Measurements from ENCODE around the gene PLN.

Gene PLN

GRCh38 chr6:118594877-118595276, 46.8 kb downstream of the PLN start:
- 87 to 90% methylated on average over 1 of the region's 1 CpG for WGBS, 2 experiments
- Histone ChIP-seq H3K27me3 (ENCODE audit: control insufficient read depth, insufficient read depth, low read length, poor library complexity, severe bottlenecking) (no peaks in the 10 kb centered on the region), H3K4me3 (ENCODE audit: insufficient read depth, low read depth, low read length) (no peak overlapping the region), H3K27ac (ENCODE audit: insufficient read depth, low read depth, low read length, poor library complexity, severe bottlenecking) (no peak overlapping the region), H3K36me3 (ENCODE audit: control insufficient read depth, insufficient read depth, low read length) (no peaks in the 10 kb centered on the region), H3K4me1 (ENCODE audit: control insufficient read depth, insufficient read depth, low read length) (no peaks in the 10 kb centered on the region), H3K9me3 (ENCODE audit: control insufficient read depth, low read length) (no peaks in the 10 kb centered on the region)

- H3K9me3 ChIP-seq (ENCODE audit: control insufficient read depth, low read length): no peaks in the 10 kb centered on the region
- no peaks in the 10 kb centered on the region for H3K4me1 ChIP-seq (ENCODE audit: control insufficient read depth, insufficient read depth, low read length)
- H3K36me3 ChIP-seq (ENCODE audit: control insufficient read depth, insufficient read depth, low read length): no peaks in the 10 kb centered on the region
- no peaks in the 10 kb centered on the region for H3K27me3 ChIP-seq (ENCODE audit: control insufficient read depth, insufficient read depth, low read length, poor library complexity, severe bottlenecking)
- H3K27ac ChIP-seq (ENCODE audit: insufficient read depth, low read depth, low read length, poor library complexity, severe bottlenecking): no peak overlapping the region
- no peak overlapping the region for H3K4me3 ChIP-seq (ENCODE audit: insufficient read depth, low read depth, low read length)
- WGBS, 2 experiments: 86 to 89% methylated on average over 5 of the region's 5 CpGs
Measured at GRCh38 chr6:118596774-118597320, 48.8 kb downstream of the PLN start.

- Histone ChIP-seq H3K36me3 (ENCODE audit: control insufficient read depth, insufficient read depth, low read length) (no peaks in the 10 kb centered on the region), H3K4me1 (ENCODE audit: control insufficient read depth, insufficient read depth, low read length) (no peaks in the 10 kb centered on the region), H3K4me3 (ENCODE audit: insufficient read depth, low read depth, low read length) (no peak overlapping the region), H3K9me3 (ENCODE audit: control insufficient read depth, low read length) (no peaks in the 10 kb centered on the region), H3K27me3 (ENCODE audit: control insufficient read depth, insufficient read depth, low read length, poor library complexity, severe bottlenecking) (no peaks in the 10 kb centered on the region), H3K27ac (ENCODE audit: insufficient read depth, low read depth, low read length, poor library complexity, severe bottlenecking) (no peak overlapping the region)
- 54 to 58% methylated on average over 3 of the region's 3 CpGs for WGBS, 2 experiments
Measured at GRCh38 chr6:118597636-118598035, 49.5 kb downstream of the PLN start.

GRCh38 chr6:118598324-118598723, 50.2 kb downstream of the PLN start:
- Histone ChIP-seq H3K9me3 (ENCODE audit: control insufficient read depth, low read length) (no peaks in the 10 kb centered on the region), H3K4me3 (ENCODE audit: insufficient read depth, low read depth, low read length) (no peak overlapping the region), H3K27ac (ENCODE audit: insufficient read depth, low read depth, low read length, poor library complexity, severe bottlenecking) (no peak overlapping the region), H3K36me3 (ENCODE audit: control insufficient read depth, insufficient read depth, low read length) (no peaks in the 10 kb centered on the region), H3K4me1 (ENCODE audit: control insufficient read depth, insufficient read depth, low read length) (no peaks in the 10 kb centered on the region), H3K27me3 (ENCODE audit: control insufficient read depth, insufficient read depth, low read length, poor library complexity, severe bottlenecking) (no peaks in the 10 kb centered on the region)
- 85 to 92% methylated on average over 2 of the region's 2 CpGs for WGBS, 2 experiments

DNA sequence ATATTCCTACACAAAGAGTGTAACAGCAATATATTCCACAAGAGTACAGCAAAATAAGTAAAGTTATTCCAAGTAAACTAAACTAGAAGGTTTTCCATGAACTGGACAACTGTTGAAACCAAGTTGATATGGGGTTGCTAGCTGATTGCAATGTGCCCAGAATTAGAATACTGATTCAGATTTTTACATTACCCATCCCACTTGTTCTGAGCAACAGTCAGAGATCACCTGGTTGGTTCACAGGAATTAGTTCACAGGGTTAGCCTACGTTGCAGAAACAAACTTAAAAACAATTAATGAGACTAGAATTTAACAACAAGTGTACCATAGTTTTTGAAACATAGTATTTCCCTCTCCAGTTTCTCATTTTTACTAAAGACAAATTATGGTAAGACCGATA, 54.2 kb downstream of the PLN start:
- WGBS, 2 experiments: 64 to 68% methylated on average over 2 of the region's 2 CpGs
- H3K4me3 ChIP-seq (ENCODE audit: insufficient read depth, low read depth, low read length): no peak overlapping the region
- H3K36me3 ChIP-seq (ENCODE audit: control insufficient read depth, insufficient read depth, low read length): no peaks in the 10 kb centered on the region
- no peak overlapping the region for H3K27ac ChIP-seq (ENCODE audit: insufficient read depth, low read depth, low read length, poor library complexity, severe bottlenecking)
- no peaks in the 10 kb centered on the region for H3K4me1 ChIP-seq (ENCODE audit: control insufficient read depth, insufficient read depth, low read length)
- no peaks in the 10 kb centered on the region for H3K9me3 ChIP-seq (ENCODE audit: control insufficient read depth, low read length)
- H3K27me3 ChIP-seq (ENCODE audit: control insufficient read depth, insufficient read depth, low read length, poor library complexity, severe bottlenecking): no peaks in the 10 kb centered on the region

DNA sequence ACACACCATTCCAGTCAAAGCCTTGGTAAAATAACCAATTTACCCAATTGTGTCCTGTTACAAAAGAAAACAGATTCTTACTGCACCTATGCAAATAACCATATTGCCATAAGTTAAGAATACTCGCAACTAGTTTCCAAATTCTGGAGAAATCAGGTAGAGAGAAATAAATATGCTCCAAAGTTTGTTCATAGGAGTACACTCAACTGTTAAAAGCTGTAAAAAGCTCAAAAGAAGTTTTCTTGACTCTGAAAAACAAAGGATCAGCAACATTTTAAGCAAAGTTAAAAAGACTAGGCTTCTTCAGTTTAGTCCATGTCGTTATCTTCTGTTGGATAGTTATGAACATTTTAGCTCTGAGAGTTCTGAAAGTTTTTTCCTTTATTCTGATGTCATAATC, 55.3 kb downstream of the PLN start:
- no peaks in the 10 kb centered on the region for H3K9me3 ChIP-seq (ENCODE audit: control insufficient read depth, low read length)
- H3K36me3 ChIP-seq (ENCODE audit: control insufficient read depth, insufficient read depth, low read length): no peaks in the 10 kb centered on the region
- H3K4me3 ChIP-seq (ENCODE audit: insufficient read depth, low read depth, low read length): no peak overlapping the region
- WGBS, 2 experiments: 92 to 100% methylated on average over 2 of the region's 2 CpGs
- H3K27ac ChIP-seq (ENCODE audit: insufficient read depth, low read depth, low read length, poor library complexity, severe bottlenecking): no peak overlapping the region
- no peaks in the 10 kb centered on the region for H3K27me3 ChIP-seq (ENCODE audit: control insufficient read depth, insufficient read depth, low read length, poor library complexity, severe bottlenecking)
- H3K4me1 ChIP-seq (ENCODE audit: control insufficient read depth, insufficient read depth, low read length): no peaks in the 10 kb centered on the region

DNA sequence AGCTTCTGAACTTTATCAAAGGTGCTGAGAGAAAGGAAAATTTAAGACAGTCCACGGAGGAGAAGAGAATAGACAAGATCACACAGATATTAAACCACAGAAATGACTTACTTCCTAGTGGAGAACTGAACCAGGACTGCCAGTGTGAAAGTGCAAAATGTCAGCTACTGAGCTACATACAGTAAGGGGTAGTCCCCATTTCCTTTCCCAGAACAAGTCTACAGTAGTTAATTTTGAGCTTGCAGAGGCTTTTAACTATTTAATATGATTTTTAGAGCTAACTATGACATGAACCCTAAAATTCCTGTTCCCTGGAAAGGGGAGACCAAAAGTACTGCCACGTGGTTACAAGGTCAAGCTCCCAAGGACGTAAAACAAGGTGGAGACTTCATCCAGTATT, 58.2 kb downstream of the PLN start:
- Histone ChIP-seq H3K27me3 (ENCODE audit: control insufficient read depth, insufficient read depth, low read length, poor library complexity, severe bottlenecking) (no peaks in the 10 kb centered on the region), H3K27ac (ENCODE audit: insufficient read depth, low read depth, low read length, poor library complexity, severe bottlenecking) (no peak overlapping the region), H3K4me3 (ENCODE audit: insufficient read depth, low read depth, low read length) (no peak overlapping the region), H3K36me3 (ENCODE audit: control insufficient read depth, insufficient read depth, low read length) (no peaks in the 10 kb centered on the region), H3K9me3 (ENCODE audit: control insufficient read depth, low read length) (no peaks in the 10 kb centered on the region), H3K4me1 (ENCODE audit: control insufficient read depth, insufficient read depth, low read length) (no peaks in the 10 kb centered on the region)
- WGBS, 2 experiments: 90 to 91% methylated on average over 3 of the region's 3 CpGs

DNA sequence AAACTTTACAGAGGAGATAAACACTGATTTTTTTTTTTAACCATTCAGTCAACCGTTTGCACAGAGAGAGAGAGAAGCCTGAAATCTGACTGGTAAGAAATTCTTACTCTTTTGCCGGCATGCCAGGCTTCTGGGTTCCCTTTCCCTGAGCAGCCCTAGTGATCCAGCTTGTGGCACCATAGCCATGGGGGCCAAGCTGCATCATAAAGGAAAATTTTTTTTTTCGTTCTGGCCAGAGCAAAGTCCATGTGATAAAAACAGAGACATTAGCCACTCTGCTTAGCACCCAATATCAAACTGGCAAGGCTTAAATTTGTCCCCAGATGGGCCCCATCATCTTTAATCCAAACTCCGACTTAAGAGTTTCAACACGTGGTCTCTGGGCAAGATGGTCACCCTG, 58.8 kb downstream of the PLN start:
- no peaks in the 10 kb centered on the region for H3K36me3 ChIP-seq (ENCODE audit: control insufficient read depth, insufficient read depth, low read length)
- no peak overlapping the region for H3K27ac ChIP-seq (ENCODE audit: insufficient read depth, low read depth, low read length, poor library complexity, severe bottlenecking)
- 95 to 97% methylated on average over 5 of the region's 5 CpGs for WGBS, 2 experiments
- no peak overlapping the region for H3K4me3 ChIP-seq (ENCODE audit: insufficient read depth, low read depth, low read length)
- no peaks in the 10 kb centered on the region for H3K4me1 ChIP-seq (ENCODE audit: control insufficient read depth, insufficient read depth, low read length)
- H3K27me3 ChIP-seq (ENCODE audit: control insufficient read depth, insufficient read depth, low read length, poor library complexity, severe bottlenecking): no peaks in the 10 kb centered on the region
- no peaks in the 10 kb centered on the region for H3K9me3 ChIP-seq (ENCODE audit: control insufficient read depth, low read length)

All from ectodermal cell (in vitro differentiated cells).